SH-SY5Y (cell line): Measurements from ENCODE around the gene AGAP1.

Experiments used
- GATA2 ChIP-seq: IDR thresholded peaks from 2 replicates; pipeline ENCODE4 v1.6.1; 2011; ENCODE audit warnings: mild to moderate bottlenecking, low read depth, low read length
- GATA3 ChIP-seq: IDR thresholded peaks from 2 replicates; pipeline ENCODE4 v1.6.1; 2011; ENCODE audit warnings: low read depth, mild to moderate bottlenecking, low read length, moderate library complexity

DNA sequence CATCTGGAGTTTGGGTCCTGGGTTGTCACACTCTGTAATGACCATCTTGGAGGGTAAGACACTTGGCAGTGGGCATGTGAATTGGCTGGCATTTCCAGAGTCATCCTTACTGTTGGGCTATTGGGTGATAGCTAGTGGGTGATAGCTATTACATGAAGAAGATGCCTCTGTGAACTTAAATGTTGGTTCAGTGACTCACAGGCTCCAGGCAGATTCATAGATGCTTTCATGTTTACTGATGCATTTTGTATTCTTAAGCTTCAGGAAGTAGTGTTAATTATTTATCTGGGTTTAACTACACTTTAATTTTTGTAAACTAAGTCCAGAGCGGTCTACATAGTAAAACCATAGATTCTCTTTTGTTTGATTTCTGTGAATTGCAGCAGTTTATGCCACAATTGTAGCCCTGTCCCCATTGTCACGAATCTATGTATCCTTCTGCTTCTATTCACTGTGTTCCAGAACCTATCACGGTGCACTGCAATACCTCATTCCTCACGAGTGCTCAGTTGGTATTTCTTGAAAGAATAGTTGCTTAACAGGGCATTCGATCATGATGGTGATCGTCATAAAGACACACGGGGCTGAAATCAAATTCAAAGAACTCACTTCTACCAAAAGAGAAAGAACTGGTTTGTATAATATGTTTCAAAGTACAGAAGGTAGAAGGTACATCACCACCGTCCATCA is 594.7 kb downstream of the AGAP1 start:
- TF ChIP-seq GATA2: no peak
- no peak for TF ChIP-seq GATA3
